SK-N-SH (cell line): ENCODE measurements around the gene CXCL1. TPM values are rescaled to one million over a fixed set of nuclear protein-coding genes. Genes with fewer than 3 reads are reported as not detected.

Experiments used
- CTCF ChIA-PET: fragments of 300-600, 350-600 bp; formaldehyde crosslinking; extraction: SDS; loops from one replicate; lab custom pipeline; 2021; lab: Yijun Ruan, JAX
- POLR2A ChIA-PET: fragments of 350-600 bp; sonication (Branson Sonifier 250); formaldehyde crosslinking; extraction: SDS; loops from one replicate; lab custom pipeline; 2020; ENCODE audit warnings: antibody characterized with exemption, inconsistent platforms; lab: Yijun Ruan, JAX
- DNase-seq: peaks from one replicate; pipeline ENCODE4 v3.0.0; 2012
- H2AFZ ChIP-seq: fragments of 200-600 bp; sonication (generic); 2 replicates; pipeline ENCODE4 v1.8.1; 2016; ENCODE audit warnings: antibody characterized with exemption, mild to moderate bottlenecking, low read depth
- H3F3A ChIP-seq: fragments of 200-600 bp; sonication (generic); replicated peaks from 2 replicates; pipeline ENCODE3; 2016; ENCODE audit warnings: antibody characterized with exemption, mild to moderate bottlenecking; ENCODE audit not compliant: insufficient read depth
- H3K27ac ChIP-seq, 2 experiments: fragments of 200-500 bp in 1 of 2; fragments of 200-600 bp in 1 of 2; sonication (Bioruptor generic) in 1 of 2; sonication (generic), shearing (Covaris generic) in 1 of 2; 2 replicates each; pipeline versions ENCODE4 v1.5.1 to v1.6.1; 2014 to 2016; ENCODE audit warnings: low read depth in 2 of 2, inconsistent platforms in 1 of 2, low read length in 1 of 2, mild to moderate bottlenecking in 1 of 2, mixed read lengths in 1 of 2
- H3K27me3 ChIP-seq: fragments of 200-600 bp; sonication (generic), shearing (Covaris generic); 2 replicates; pipeline ENCODE4 v1.6.1; 2016; ENCODE audit warnings: mixed run types; ENCODE audit not compliant: insufficient read depth
- H3K36me3 ChIP-seq, 2 experiments: fragments of 200-500 bp in 1 of 2; fragments of 200-600 bp in 1 of 2; sonication (Bioruptor generic) in 1 of 2; sonication (generic) in 1 of 2; replicated peaks in 1 of 2; 2 replicates each; pipeline versions ENCODE3 to v1.5.1; 2014 to 2016; ENCODE audit warnings: low read length in 1 of 2, mild to moderate bottlenecking in 1 of 2; ENCODE audit not compliant: insufficient read depth in 2 of 2, control insufficient read depth in 1 of 2
- H3K4me1 ChIP-seq, 2 experiments: fragments of 200-500 bp in 1 of 2; fragments of 200-600 bp in 1 of 2; sonication (Bioruptor generic) in 1 of 2; sonication (generic), shearing (Covaris generic) in 1 of 2; 2 replicates each; pipeline versions ENCODE4 v1.5.1 to v1.6.1; 2014 to 2016; ENCODE audit warnings: low read depth in 1 of 2, low read length in 1 of 2, mixed run types in 1 of 2; ENCODE audit not compliant: insufficient read depth in 2 of 2, control insufficient read depth in 1 of 2
- H3K4me2 ChIP-seq: fragments of 200-600 bp; sonication (generic), shearing (Covaris generic); 2 replicates; pipeline ENCODE4 v1.6.1; 2017; ENCODE audit warnings: mixed run types
- H3K4me3 ChIP-seq, 2 experiments: fragments of 200-500 bp in 1 of 2; fragments of 200-600 bp in 1 of 2; sonication (Bioruptor generic) in 1 of 2; sonication (generic), shearing (Covaris generic) in 1 of 2; 2 replicates each; pipeline versions ENCODE4 v1.5.1 to v1.8.1; 2014 to 2016; ENCODE audit warnings: low read depth in 2 of 2, inconsistent platforms in 1 of 2, low read length in 1 of 2, mild to moderate bottlenecking in 1 of 2, mixed read lengths in 1 of 2, moderate library complexity in 1 of 2
- H3K79me2 ChIP-seq: fragments of 200-600 bp; sonication (generic); 2 replicates; pipeline ENCODE4 v1.8.1; 2017; ENCODE audit warnings: mild to moderate bottlenecking; ENCODE audit not compliant: insufficient read depth
- H3K9ac ChIP-seq: fragments of 200-600 bp; sonication (generic); 2 replicates; pipeline ENCODE4 v1.6.1; 2017; ENCODE audit warnings: mixed run types
- H3K9me2 ChIP-seq: fragments of 200-600 bp; sonication (generic); 2 replicates; pipeline ENCODE4 v1.6.1; 2017; ENCODE audit warnings: mixed run types
- H3K9me3 ChIP-seq: fragments of 200-600 bp; sonication (generic); 2 replicates; pipeline ENCODE4 v1.6.1; 2017; ENCODE audit warnings: mixed run types, mild to moderate bottlenecking, moderate library complexity
- H4K20me1 ChIP-seq: fragments of 200-600 bp; sonication (generic); 2 replicates; pipeline ENCODE4 v1.6.1; 2017; ENCODE audit warnings: mild to moderate bottlenecking, mixed run types; ENCODE audit not compliant: insufficient read depth
- CTCF ChIP-seq: fragments of 200-600 bp; sonication (generic); IDR thresholded peaks from 2 replicates; pipeline ENCODE4 v1.6.1; 2017; ENCODE audit warnings: antibody characterized with exemption, mild to moderate bottlenecking, moderate library complexity
- EP300 ChIP-seq, 2 experiments: IDR thresholded peaks; 2 replicates each; pipeline versions ENCODE4 v1.4.0 to v1.6.1; 2012; ENCODE audit warnings: borderline replicate concordance in 1 of 2, low read depth in 1 of 2, low read length in 1 of 2
- EZH2phosphoT487 ChIP-seq: fragments of 200-600 bp; sonication (generic); IDR thresholded peaks from 2 replicates; pipeline ENCODE4 v1.6.1; 2017; ENCODE audit warnings: low read depth, mixed run types, mild to moderate bottlenecking, antibody characterized with exemption, moderate library complexity, borderline replicate concordance
- FOSL2 ChIP-seq: IDR thresholded peaks from 2 replicates; pipeline ENCODE4 v1.4.0; 2012; ENCODE audit warnings: low read depth, mild to moderate bottlenecking, moderate library complexity, borderline replicate concordance
- FOXM1 ChIP-seq: IDR thresholded peaks from 2 replicates; pipeline ENCODE4 v1.4.0; 2012; ENCODE audit warnings: low read depth, mild to moderate bottlenecking
- GABPA ChIP-seq: IDR thresholded peaks from 2 replicates; pipeline ENCODE4 v1.4.0; 2012; ENCODE audit warnings: low read depth, mild to moderate bottlenecking
- MAX ChIP-seq: IDR thresholded peaks from 2 replicates; pipeline ENCODE4 v1.4.0; 2012; ENCODE audit warnings: low read depth
- MXI1 ChIP-seq: IDR thresholded peaks from 2 replicates; pipeline ENCODE4 v1.6.1; 2012; ENCODE audit warnings: mild to moderate bottlenecking, low read depth, low read length, improper control_type of control experiment
- NRF1 ChIP-seq: IDR thresholded peaks from 2 replicates; pipeline ENCODE4 v1.6.1; 2012; ENCODE audit warnings: low read depth, mild to moderate bottlenecking, low read length
- RCOR1 ChIP-seq: fragments of 150-350 bp; IDR thresholded peaks from 2 replicates; pipeline ENCODE4 v1.6.1; 2017; ENCODE audit warnings: antibody characterized with exemption, low read length
- RXRA ChIP-seq: IDR thresholded peaks from 2 replicates; pipeline ENCODE4 v1.4.0; 2012; ENCODE audit warnings: low read depth, mild to moderate bottlenecking, borderline replicate concordance
- SIN3A ChIP-seq: IDR thresholded peaks from 2 replicates; pipeline ENCODE4 v1.6.1; 2012; ENCODE audit warnings: low read depth, mild to moderate bottlenecking, low read length, moderate library complexity, borderline replicate concordance
- SMC3 ChIP-seq: IDR thresholded peaks from 2 replicates; pipeline ENCODE4 v1.6.1; 2012; ENCODE audit warnings: low read depth, low read length, improper control_type of control experiment
- TAF1 ChIP-seq: IDR thresholded peaks from 2 replicates; pipeline ENCODE4 v1.6.1; 2012; ENCODE audit warnings: low read depth, mild to moderate bottlenecking, low read length, moderate library complexity, borderline replicate concordance
- USF1 ChIP-seq: IDR thresholded peaks from 2 replicates; pipeline ENCODE4 v1.4.0; 2012; ENCODE audit warnings: low read depth, borderline replicate concordance
- USF2 ChIP-seq: fragments of 150-350 bp; IDR thresholded peaks from 2 replicates; pipeline ENCODE4 v1.6.1; 2017; ENCODE audit warnings: antibody characterized with exemption, low read length, low read depth, borderline replicate concordance
- YY1 ChIP-seq: IDR thresholded peaks from 2 replicates; pipeline ENCODE4 v1.4.0; 2012; ENCODE audit warnings: low read depth, mild to moderate bottlenecking
- polyA plus RNA-seq, 3 experiments: library from polyadenylated mRNA; depleted of rRNA; stranded (reverse); fragments of >200 nt; gene quantifications; 2 replicates each; pipeline ENCODE4 v1.2.3, GENCODE V29; 2012

Gene CXCL1
- polyA plus RNA-seq, 1 of the 3 experiments (the other 2 are of a cell fraction), result 0.12 TPM

GRCh38 chr4:73822812-73823504 is 46.2 kb upstream of the CXCL1 start:
- Histone ChIP-seq H3K9me3 (no peaks in the 10 kb centered on the region), H3K4me1 (0 out of 4 replicates have a peak, but pooled peaks cover 0 to 4% of the 10 kb centered on the region in 2 experiments), H3F3A (no peaks in the 10 kb centered on the region), H4K20me1 (no peaks in the 10 kb centered on the region), H3K79me2 (no peaks in the 10 kb centered on the region), H3K9ac (no peak overlapping the region), H3K4me3 (no peak overlapping the region), H3K27me3 (no peaks in the 10 kb centered on the region), H3K9me2 (no peaks in the 10 kb centered on the region), H2AFZ (no peak overlapping the region), H3K4me2 (no peak overlapping the region), H3K36me3 (no peaks in the 10 kb centered on the region), H3K27ac (no peak overlapping the region)
- CTCF ChIA-PET, result interaction anchor here (1.0 kb wide), 1 partner anchor 93 kb away, joined by 3 read pairs; no protein-coding TSS in a partner anchor
- no peak for TF ChIP-seq EZH2phosphoT487
- TF ChIP-seq CTCF, result no peak
- POLR2A ChIA-PET, result no interaction called here
- no peak for DNase-seq

- no peak overlapping the region for H3K4me3 ChIP-seq
- H3K4me1 ChIP-seq, result 0 out of 4 replicates have a peak, but pooled peaks cover 0 to 4% of the 10 kb centered on the region in 2 experiments
- H3K9me2 ChIP-seq, result no peaks in the 10 kb centered on the region
- DNase-seq, result no peak
- no peaks in the 10 kb centered on the region for H3K27me3 ChIP-seq
- CTCF ChIA-PET, result no interaction called here
- no peak overlapping the region for H3K27ac ChIP-seq
- H4K20me1 ChIP-seq, result no peaks in the 10 kb centered on the region
- H3K79me2 ChIP-seq, result no peaks in the 10 kb centered on the region
- POLR2A ChIA-PET, result no interaction called here
- H3F3A ChIP-seq, result no peaks in the 10 kb centered on the region
- no peak overlapping the region for H3K4me2 ChIP-seq
- H2AFZ ChIP-seq, result no peak overlapping the region
- no peak overlapping the region for H3K9ac ChIP-seq
- H3K36me3 ChIP-seq, result no peaks in the 10 kb centered on the region
- no peaks in the 10 kb centered on the region for H3K9me3 ChIP-seq
- TF ChIP-seq EP300 (IDR thresholded peaks at IDR 0.05; ENCODE audit: borderline replicate concordance in 1 of 2, low read depth in 1 of 2, low read length in 1 of 2) (no peak), RCOR1 (no peak), YY1 (no peak), MAX (no peak), SMC3 (no peak), FOXM1 (no peak), GABPA (no peak), USF2 (no peak), MXI1 (no peak), RXRA (no peak), USF1 (no peak), TAF1 (no peak), FOSL2 (no peak), SIN3A (no peak), NRF1 (no peak)
Observed at GRCh38 chr4:73823760-73824159, 45.4 kb upstream of the CXCL1 start.
